ENCODE measurements around the gene NPBWR2. TPM values are rescaled to one million over a fixed set of nuclear protein-coding genes. Genes with fewer than 3 reads are reported as not detected.
"Not testable (repeated sequence)": the region's sequence is repeated elsewhere in the genome, so short reads cannot be mapped to it uniquely, and the experiment has no call there.

Gene NPBWR2
- total and polyA plus RNA-seq, 7 donors, result not detected

GRCh38 chr20:64139199-64140060 lies 32.1 kb upstream of the NPBWR2 start:
- intact Hi-C loops (cut with DNase I), result no loop called here
- H3K9me3 ChIP-seq, result no peaks in the 10 kb centered on the region
- no peak for DNase-seq
- H3K27me3 ChIP-seq (ENCODE audit: insufficient read depth in 3 of 3, low read length in 2 of 3), result peaks cover 0 to 11% (median 8%) of the 10 kb centered on the region in 3 donors
- no peak overlapping the region for H3K27ac ChIP-seq
- no peaks in the 10 kb centered on the region for H3K36me3 ChIP-seq (ENCODE audit: insufficient read depth in 1 of 2, low read depth in 1 of 2)
- no peaks in the 10 kb centered on the region for H3K4me1 ChIP-seq
- 76 to 81% (median 78%) methylated on average over 21 of the region's 21 CpGs for WGBS, 3 donors
- no peak for TF ChIP-seq CTCF (IDR thresholded peaks at IDR 0.05)
- ATAC-seq, result no peak
- no peak overlapping the region for H3K4me3 ChIP-seq

- ATAC-seq, result no peak
- H3K27ac ChIP-seq, result no peak overlapping the region
- peaks cover 0 to 14% (median 9%) of the 10 kb centered on the region in 3 donors for H3K27me3 ChIP-seq (ENCODE audit: insufficient read depth in 3 of 3, low read length in 2 of 3)
- H3K9me3 ChIP-seq, result no peaks in the 10 kb centered on the region
- H3K36me3 ChIP-seq (ENCODE audit: insufficient read depth in 1 of 2, low read depth in 1 of 2), result no peaks in the 10 kb centered on the region
- intact Hi-C loops (cut with DNase I), result no loop called here
- no peak for TF ChIP-seq CTCF (IDR thresholded peaks at IDR 0.05)
- no peak for DNase-seq
- WGBS, 3 donors, result 71 to 78% (median 75%) methylated on average over 18 of the region's 18 CpGs
- no peak overlapping the region for H3K4me3 ChIP-seq
- H3K4me1 ChIP-seq, result no peaks in the 10 kb centered on the region
Measured at GRCh38 chr20:64138276-64138815, 31.0 kb upstream of the NPBWR2 start.

- DNase-seq (no peak), ATAC-seq (no peak)
- no peak for TF ChIP-seq CTCF (IDR thresholded peaks at IDR 0.05)
- Histone ChIP-seq H3K4me1 (no peaks in the 10 kb centered on the region), H3K36me3 (ENCODE audit: insufficient read depth in 1 of 2, low read depth in 1 of 2) (no peaks in the 10 kb centered on the region), H3K9me3 (no peaks in the 10 kb centered on the region), H3K27ac (no peak overlapping the region), H3K27me3 (ENCODE audit: insufficient read depth in 3 of 3, low read length in 2 of 3) (peaks cover 0 to 14% (median 6%) of the 10 kb centered on the region in 3 donors), H3K4me3 (no peak overlapping the region)
- intact Hi-C loops (cut with DNase I), result no loop called here
- 58 to 69% (median 62%) methylated on average over 6 of the region's 6 CpGs for WGBS, 3 donors
Measured at GRCh38 chr20:64137598-64138031, 30.2 kb upstream of the NPBWR2 start.

- no peak for TF ChIP-seq CTCF (IDR thresholded peaks at IDR 0.05)
- intact Hi-C loops (cut with DNase I), result no loop called here
- no peaks in the 10 kb centered on the region for H3K36me3 ChIP-seq (ENCODE audit: insufficient read depth in 1 of 2, low read depth in 1 of 2)
- no peaks in the 10 kb centered on the region for H3K9me3 ChIP-seq
- no peak for ATAC-seq
- no peaks in the 10 kb centered on the region for H3K4me1 ChIP-seq
- no peak overlapping the region for H3K27ac ChIP-seq
- no peak overlapping the region for H3K4me3 ChIP-seq
- no peak for DNase-seq
- peaks cover 0 to 6% (median 4%) of the 10 kb centered on the region in 3 donors for H3K27me3 ChIP-seq (ENCODE audit: insufficient read depth in 3 of 3, low read length in 2 of 3)
- WGBS, 3 donors, result 74 to 78% (median 76%) methylated on average over 31 to 32 of the region's 32 CpGs
Measured at GRCh38 chr20:64136004-64136710, 28.8 kb upstream of the NPBWR2 start.

- intact Hi-C loops (cut with DNase I); H3K27me3 ChIP-seq (ENCODE audit: insufficient read depth in 3 of 3, low read length in 2 of 3); H3K4me1 ChIP-seq; H3K27ac ChIP-seq; H3K4me3 ChIP-seq; DNase-seq; ATAC-seq; H3K9me3 ChIP-seq; H3K36me3 ChIP-seq (ENCODE audit: insufficient read depth in 1 of 2, low read depth in 1 of 2): not testable (repeated sequence)
- WGBS, 3 donors, result 64 to 67% (median 64%) methylated on average over 19 to 20 of the region's 20 CpGs
Measured at GRCh38 chr20:64134744-64135143, 27.4 kb upstream of the NPBWR2 start.

Data from psoas muscle (tissue), 8 donors.